ENCODE data around the gene FGB.

GRCh38 chr4:154585369-154586018 lies 22.7 kb downstream of the FGB start:
- TF ChIP-seq, protein P1, sequence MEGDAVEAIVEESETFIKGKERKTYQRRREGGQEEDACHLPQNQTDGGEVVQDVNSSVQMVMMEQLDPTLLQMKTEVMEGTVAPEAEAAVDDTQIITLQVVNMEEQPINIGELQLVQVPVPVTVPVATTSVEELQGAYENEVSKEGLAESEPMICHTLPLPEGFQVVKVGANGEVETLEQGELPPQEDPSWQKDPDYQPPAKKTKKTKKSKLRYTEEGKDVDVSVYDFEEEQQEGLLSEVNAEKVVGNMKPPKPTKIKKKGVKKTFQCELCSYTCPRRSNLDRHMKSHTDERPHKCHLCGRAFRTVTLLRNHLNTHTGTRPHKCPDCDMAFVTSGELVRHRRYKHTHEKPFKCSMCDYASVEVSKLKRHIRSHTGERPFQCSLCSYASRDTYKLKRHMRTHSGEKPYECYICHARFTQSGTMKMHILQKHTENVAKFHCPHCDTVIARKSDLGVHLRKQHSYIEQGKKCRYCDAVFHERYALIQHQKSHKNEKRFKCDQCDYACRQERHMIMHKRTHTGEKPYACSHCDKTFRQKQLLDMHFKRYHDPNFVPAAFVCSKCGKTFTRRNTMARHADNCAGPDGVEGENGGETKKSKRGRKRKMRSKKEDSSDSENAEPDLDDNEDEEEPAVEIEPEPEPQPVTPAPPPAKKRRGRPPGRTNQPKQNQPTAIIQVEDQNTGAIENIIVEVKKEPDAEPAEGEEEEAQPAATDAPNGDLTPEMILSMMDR (IDR thresholded peaks at IDR 0.05), result no peak
- TF ChIP-seq HDAC2 (IDR thresholded peaks at IDR 0.05), result no peak
- no peak for TF ChIP-seq CBX2 (IDR thresholded peaks at IDR 0.05; ENCODE audit: borderline replicate concordance, low read depth)
- no peak for TF ChIP-seq KDM5A (IDR thresholded peaks at IDR 0.05)
- TF ChIP-seq SREBF2 (IDR thresholded peaks at IDR 0.05), result no peak
- TF ChIP-seq BHLHE40 (IDR thresholded peaks at IDR 0.05; ENCODE audit: low read depth, low read length), result no peak
- no peak for TF ChIP-seq MAX (IDR thresholded peaks at IDR 0.05)
- no peak for TF ChIP-seq POLR2AphosphoS2 (conservative IDR thresholded peaks at IDR 0.05; ENCODE audit: low read length)

Data from A549 (cell line).